K562 (cell line): ENCODE results near the gene GIT2. TPM values are rescaled to one million over a fixed set of nuclear protein-coding genes. Genes with fewer than 3 reads are reported as not detected.
A peak's percentile ranks its signal among the peaks of the same experiment; 100 is the strongest.
"Not testable (repeated sequence)": the region's sequence is repeated elsewhere in the genome, so short reads cannot be mapped to it uniquely, and the experiment has no call there.

Experiments
- ATAC-seq: fragments of 200-7000 bp; cut with Tn5 transposase; 3 replicates; pipeline ENCODE4 v1.9.1; 2020; ENCODE audit warnings: moderate library complexity
- BruUV-seq: library from RNA; stranded (reverse); fragments of 400-500 nt; replicated peaks from 2 replicates; lab custom pipeline; 2021; lab: Mats Ljungman, UMichigan
- CTCF ChIA-PET: fragments of 300-600 bp; formaldehyde crosslinking; extraction: SDS; loops from one replicate; lab custom pipeline; 2021; ENCODE audit warnings: low intra/inter-chr PET ratio; lab: Yijun Ruan, JAX
- POLR2A ChIA-PET: fragments of 300-600, 350-650 bp; sonication (Branson Sonifier 250); formaldehyde crosslinking; extraction: SDS; loops from one replicate; lab custom pipeline; 2021; ENCODE audit warnings: antibody characterized with exemption, inconsistent platforms; lab: Yijun Ruan, JAX
- DNase-seq, 4 experiments: peaks; one replicate each; pipeline versions ENCODE4 v3.0.0 to v3.0.0-alpha.2; 2011 to 2018; ENCODE audit warnings: low spot score in 3 of 4, mixed read lengths in 3 of 4; ENCODE audit errors: extremely low read depth in 1 of 4
- FAIRE-seq: peaks from 2 replicates; lab custom pipeline; 2011; peaks lifted over from hg19 to GRCh38; lab: Jason Lieb, UNC
- H2AFZ ChIP-seq: 2 replicates; pipeline ENCODE4 v1.6.0; 2011; ENCODE audit warnings: low read depth, low read length, control low read depth, inconsistent platforms
- H3K27ac ChIP-seq: fragments of 200-600 bp; 3 replicates; pipeline ENCODE4 v1.8.0; 2011; ENCODE audit warnings: low read depth, mild to moderate bottlenecking, control low read depth, inconsistent platforms, low read length, moderate library complexity, mixed read lengths; ENCODE audit errors: extremely low read depth
- H3K27me3 ChIP-seq, 2 experiments: fragments of 300-600 bp in 1 of 2; 2 replicates in 1 of 2; 3 replicates in 1 of 2; pipeline versions ENCODE4 v1.6.0 to v1.8.0; 2011; ENCODE audit warnings: inconsistent platforms in 2 of 2, low read length in 2 of 2, mild to moderate bottlenecking in 1 of 2, mixed read lengths in 1 of 2, moderate library complexity in 1 of 2; ENCODE audit not compliant: control insufficient read depth in 2 of 2, insufficient read depth in 2 of 2
- H3K36me3 ChIP-seq: fragments of 300-600 bp; 3 replicates; pipeline ENCODE4 v1.8.0; 2011; ENCODE audit warnings: mild to moderate bottlenecking, low read length, inconsistent platforms; ENCODE audit not compliant: control insufficient read depth, insufficient read depth
- H3K4me1 ChIP-seq, 2 experiments: fragments of 200-600 bp in 1 of 2; replicated peaks in 1 of 2; 2 replicates in 1 of 2; 3 replicates in 1 of 2; pipeline versions ENCODE4 v1.5.1 to v1.8.0; 2011; ENCODE audit warnings: inconsistent platforms in 2 of 2, low read length in 2 of 2, mild to moderate bottlenecking in 1 of 2, mixed read lengths in 1 of 2, moderate library complexity in 1 of 2; ENCODE audit not compliant: control insufficient read depth in 2 of 2, insufficient read depth in 2 of 2
- H3K4me2 ChIP-seq: 2 replicates; pipeline ENCODE4 v1.6.1; 2011; ENCODE audit warnings: low read length, control low read depth, inconsistent platforms, mixed read lengths; ENCODE audit not compliant: insufficient read depth
- H3K4me3 ChIP-seq: fragments of 200-600 bp; sonication (generic), shearing (Covaris generic); 2 replicates; pipeline ENCODE4 v1.5.1; 2016; ENCODE audit warnings: control low read depth, inconsistent platforms
- H3K79me2 ChIP-seq: fragments of 200-600 bp; 3 replicates; pipeline ENCODE4 v1.8.0; 2011; ENCODE audit warnings: low read length, inconsistent platforms; ENCODE audit not compliant: control insufficient read depth, insufficient read depth
- H3K9ac ChIP-seq, 2 experiments: 2 replicates each; pipeline versions ENCODE4 v1.6.0 to v1.6.1; 2011; ENCODE audit warnings: low read depth in 2 of 2, low read length in 2 of 2, control low read depth in 1 of 2, inconsistent platforms in 1 of 2, mild to moderate bottlenecking in 1 of 2, mixed read lengths in 1 of 2; ENCODE audit not compliant: insufficient read depth in 1 of 2
- H3K9me1 ChIP-seq: one replicate; pipeline ENCODE4 v1.6.0; 2011; ENCODE audit warnings: inconsistent platforms, mild to moderate bottlenecking, low read length, moderate library complexity; ENCODE audit not compliant: control insufficient read depth, insufficient read depth
- H3K9me3 ChIP-seq: replicated peaks from 2 replicates; pipeline ENCODE4 v1.5.1; 2011; ENCODE audit warnings: low read depth, low read length, inconsistent platforms; ENCODE audit not compliant: control insufficient read depth, insufficient read depth
- H4K20me1 ChIP-seq: replicated peaks from 2 replicates; pipeline ENCODE4 v1.6.1; 2011; ENCODE audit warnings: low read length, inconsistent platforms, mixed read lengths; ENCODE audit not compliant: control insufficient read depth, insufficient read depth
- CXXC5 ChIP-seq: fragments of 250-450 bp; sonication (Bioruptor Pico); IDR thresholded peaks from 2 replicates; pipeline ENCODE4 v1.8.0; 2022; ENCODE audit warnings: inconsistent platforms, mild to moderate bottlenecking, moderate library complexity
- DIDO1 ChIP-seq: fragments of 450-650 bp; IDR thresholded peaks from 2 replicates; pipeline ENCODE4 v1.6.1; 2016; ENCODE audit warnings: low read depth, missing biosample characterization, missing genetic modification characterization
- FOSL1 ChIP-seq: fragments of 200-800 bp; sonication (Bioruptor generic); conservative IDR thresholded peaks from 2 replicates; pipeline ENCODE4 v1.6.1; 2016; ENCODE audit warnings: missing genetic modification characterization, missing compliant biosample characterization
- FOXJ3 ChIP-seq: sonication (generic); formaldehyde crosslinking; IDR thresholded peaks from 2 replicates; pipeline ENCODE4 v1.4.0; 2020; ENCODE audit warnings: mild to moderate bottlenecking, missing genetic modification reagents
- HDGF ChIP-seq: fragments of 450-650 bp; IDR thresholded peaks from 2 replicates; pipeline ENCODE4 v1.6.1; 2016
- NFIC ChIP-seq: fragments of 450-650 bp; IDR thresholded peaks from 2 replicates; pipeline ENCODE4 v1.6.1; 2017; ENCODE audit warnings: mild to moderate bottlenecking, inconsistent platforms
- RBM14 ChIP-seq: fragments of 200-400 bp; formaldehyde crosslinking; IDR thresholded peaks from 2 replicates; pipeline ENCODE4 v1.6.1; 2018; ENCODE audit warnings: low read depth, mild to moderate bottlenecking, low read length, moderate library complexity, borderline replicate concordance; ENCODE audit not compliant: insufficient read depth
- TCF3 ChIP-seq: sonication (generic); formaldehyde crosslinking; IDR thresholded peaks from 2 replicates; pipeline ENCODE4 v1.4.0; 2020; ENCODE audit warnings: mild to moderate bottlenecking, missing genetic modification reagents
- ZNF274 ChIP-seq: IDR thresholded peaks from 2 replicates; pipeline ENCODE4 v1.6.1; 2011; ENCODE audit warnings: low read depth, mild to moderate bottlenecking, low read length, moderate library complexity, borderline replicate concordance
- ZNF780A ChIP-seq: fragments of 250-450 bp; sonication (Bioruptor Pico); IDR thresholded peaks from 2 replicates; pipeline ENCODE4 v1.5.0; 2021; ENCODE audit warnings: mild to moderate bottlenecking
- whole genome bisulfite sequencing: fragments of 100-300 bp; shearing (Covaris generic); methylation state at CpG from one replicate; pipeline ENCODE4 v1.1.6; 2016; ENCODE audit warnings: low coverage, mixed read lengths; ENCODE audit not compliant: insufficient coverage; ENCODE audit errors: missing lambda C conversion rate; 5-methylcytosine and 5-hydroxymethylcytosine counted together
- in situ Hi-C: fragments of 300-500 bp; cut with MboI; formaldehyde crosslinking; loops from 4 replicates; pipeline ENCODE4 v1.15.0; 2018; ENCODE audit warnings: inconsistent platforms, mixed read lengths
- intact Hi-C: fragments of 100-400 bp; cut with micrococcal nuclease; formaldehyde crosslinking; loops from 2 replicates; pipeline ENCODE4 v1.14.2; 2022
- polyA plus RNA-seq, 8 experiments: library from polyadenylated mRNA; depleted of rRNA in 4 of 8; stranded (reverse) in 5 of 8; unstranded in 3 of 8; fragments of >200 nt; fragmentation: Nextera tagmentation in 2 of 8; fragmentation: Illumina TruSeq in 1 of 8; extraction: Ambion mirVana in 2 of 8; extraction: Trizol in 1 of 8; gene quantifications; 2 replicates each; pipeline versions ENCODE4 v1.2.1 to v1.2.3, GENCODE V29; 2011 to 2014; ENCODE audit warnings: inconsistent platforms in 1 of 8, missing spikeins in 1 of 8
- total RNA-seq, 7 experiments: library from RNA; depleted of rRNA in 6 of 7; stranded (reverse); fragments of >200 nt in 6 of 7; fragmentation: Illumina TruSeq in 2 of 7; extraction: Trizol in 2 of 7; gene quantifications; 2 replicates each; pipeline versions ENCODE4 v1.2.1 to v1.2.3, GENCODE V29; 2011 to 2021; ENCODE audit warnings: low replicate concordance in 1 of 7
- TF ChIP-seq, protein P1 (sequence below): fragments of 450-650 bp; IDR thresholded peaks from 2 replicates; pipeline ENCODE4 v1.6.1; 2016; ENCODE audit warnings: mild to moderate bottlenecking

The GIT2 gene
- total and polyA plus RNA-seq, 9 of the 15 experiments (the other 6 are each of a cell fraction or from before 2014, with no cell fraction given) = 4.0 to 30.4 (median 23.5) TPM

DNA sequence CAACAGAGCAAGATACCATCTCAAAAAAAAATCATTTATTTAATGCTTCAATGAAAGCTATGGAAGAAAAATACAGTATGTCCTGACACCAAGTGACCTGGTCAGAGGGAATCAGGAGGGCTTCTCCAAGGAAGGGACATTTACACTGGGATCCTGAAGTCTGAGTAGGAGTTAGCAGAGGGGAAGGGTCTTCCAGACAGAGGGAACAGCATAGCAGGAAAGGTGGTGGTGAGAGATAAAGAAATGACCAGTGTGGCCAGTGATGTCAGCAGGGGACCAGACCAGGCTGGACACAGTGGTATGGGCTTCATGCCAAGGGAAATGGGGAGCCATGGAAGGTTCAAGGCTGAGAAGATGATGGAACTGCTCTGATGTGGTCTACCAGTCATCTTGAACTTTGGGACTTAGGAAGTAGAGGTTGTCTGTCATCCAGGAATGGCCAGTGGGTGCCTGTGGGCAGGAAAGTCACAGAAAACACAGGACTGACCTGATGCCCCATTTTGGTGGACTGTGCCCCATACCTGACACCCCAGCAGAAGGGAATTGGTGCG lies 103.9 kb downstream of the GIT2 start (continued):
- TF ChIP-seq CXXC5 (CRISPR knock-in tag) (no peak), HDGF (no peak), TCF3 (peak; percentile 35; the same call in 1 of the 2 replicates), ZNF780A (no peak), NFIC (peak; percentile 78), ZNF274 (no peak), RBM14 (no peak), FOXJ3 (CRISPR knock-in tag) (no peak), FOSL1 (tag) (no peak), DIDO1 (tag) (no peak)
- TF ChIP-seq, protein P1, sequence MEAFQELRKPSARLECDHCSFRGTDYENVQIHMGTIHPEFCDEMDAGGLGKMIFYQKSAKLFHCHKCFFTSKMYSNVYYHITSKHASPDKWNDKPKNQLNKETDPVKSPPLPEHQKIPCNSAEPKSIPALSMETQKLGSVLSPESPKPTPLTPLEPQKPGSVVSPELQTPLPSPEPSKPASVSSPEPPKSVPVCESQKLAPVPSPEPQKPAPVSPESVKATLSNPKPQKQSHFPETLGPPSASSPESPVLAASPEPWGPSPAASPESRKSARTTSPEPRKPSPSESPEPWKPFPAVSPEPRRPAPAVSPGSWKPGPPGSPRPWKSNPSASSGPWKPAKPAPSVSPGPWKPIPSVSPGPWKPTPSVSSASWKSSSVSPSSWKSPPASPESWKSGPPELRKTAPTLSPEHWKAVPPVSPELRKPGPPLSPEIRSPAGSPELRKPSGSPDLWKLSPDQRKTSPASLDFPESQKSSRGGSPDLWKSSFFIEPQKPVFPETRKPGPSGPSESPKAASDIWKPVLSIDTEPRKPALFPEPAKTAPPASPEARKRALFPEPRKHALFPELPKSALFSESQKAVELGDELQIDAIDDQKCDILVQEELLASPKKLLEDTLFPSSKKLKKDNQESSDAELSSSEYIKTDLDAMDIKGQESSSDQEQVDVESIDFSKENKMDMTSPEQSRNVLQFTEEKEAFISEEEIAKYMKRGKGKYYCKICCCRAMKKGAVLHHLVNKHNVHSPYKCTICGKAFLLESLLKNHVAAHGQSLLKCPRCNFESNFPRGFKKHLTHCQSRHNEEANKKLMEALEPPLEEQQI = no peak

DNA sequence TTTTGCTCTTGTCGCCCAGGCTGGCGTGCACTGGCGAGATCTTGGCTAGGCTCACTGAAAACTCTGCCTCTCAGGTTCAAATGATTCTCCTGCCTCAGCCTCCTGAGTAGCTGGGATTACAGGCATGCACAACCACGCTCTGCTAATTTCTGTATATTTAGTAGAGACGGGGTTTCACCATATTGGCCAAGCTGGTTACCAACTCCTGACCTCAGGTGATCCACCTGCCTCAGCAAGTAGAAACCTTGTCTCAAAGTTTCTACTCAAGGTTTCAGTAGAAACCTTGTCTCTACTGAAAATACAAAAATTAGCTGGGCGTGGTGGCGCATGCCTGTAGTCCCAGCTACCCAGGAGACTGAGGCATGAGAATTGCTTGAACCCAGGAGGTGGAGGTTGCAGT lies 104.4 kb downstream of the GIT2 start:
- H2AFZ ChIP-seq, H3K4me3 ChIP-seq, H3K9me3 ChIP-seq, H3K4me2 ChIP-seq, intact Hi-C loops, H3K4me1 ChIP-seq, in situ Hi-C loops, H3K27ac ChIP-seq, BruUV-seq, H3K9ac ChIP-seq, H4K20me1 ChIP-seq, H3K9me1 ChIP-seq, FAIRE-seq, ATAC-seq, H3K79me2 ChIP-seq, DNase-seq, CTCF ChIA-PET, H3K36me3 ChIP-seq: not testable (repeated sequence)
- H3K27me3 ChIP-seq = peaks cover 3 to 20% of the 10 kb centered on the region in 2 experiments
- POLR2A ChIA-PET = interaction anchor here (0.6 to 1.5 kb wide), 2 partner anchors 23 to 32 kb away, joined by 3 read pairs; no protein-coding TSS in a partner anchor
- WGBS = 3% methylated on average over 7 of the region's 7 CpGs
